ENCODE results near the gene FUZ.
A peak's percentile ranks its signal among the peaks of the same experiment; 100 is the strongest.

FUZ gene

DNA sequence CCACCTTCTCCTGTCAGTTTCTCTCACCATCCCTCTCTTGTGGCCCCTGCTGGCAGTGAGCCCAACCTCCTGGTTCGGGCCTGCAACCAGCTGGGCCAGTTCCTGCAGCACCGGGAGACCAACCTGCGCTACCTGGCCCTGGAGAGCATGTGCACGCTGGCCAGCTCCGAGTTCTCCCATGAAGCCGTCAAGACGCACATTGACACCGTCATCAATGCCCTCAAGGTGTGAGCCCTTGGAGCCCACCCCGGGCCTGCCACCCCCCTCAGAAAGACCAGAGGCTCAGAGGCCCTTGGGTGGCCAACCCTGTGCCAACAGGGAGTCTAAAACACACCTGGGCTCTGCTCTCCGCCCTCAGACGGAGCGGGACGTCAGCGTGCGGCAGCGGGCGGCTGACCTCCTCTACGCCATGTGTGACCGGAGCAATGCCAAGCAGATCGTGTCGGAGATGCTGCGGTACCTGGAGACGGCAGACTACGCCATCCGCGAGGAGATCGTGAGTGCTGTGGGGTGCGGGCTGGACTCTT is 13.8 kb downstream of the FUZ start:
- H3K27me3 Mint-ChIP-seq (ENCODE audit: low read depth): no peaks in the 10 kb centered on the region
- H3K9me3 Mint-ChIP-seq: no peaks in the 10 kb centered on the region
- H3K36me3 Mint-ChIP-seq (ENCODE audit: low read depth): peaks cover 34% of the 10 kb centered on the region
- no peak overlapping the region for H3K4me3 Mint-ChIP-seq
- DNase-seq (ENCODE audit: low spot score): no peak
- no peaks in the 10 kb centered on the region for H3K4me1 Mint-ChIP-seq (ENCODE audit: low read depth)
- H3K27ac Mint-ChIP-seq: no peak overlapping the region

GRCh38 chr19:49798574-49798973 is 14.5 kb downstream of the FUZ start:
- peaks cover 34% of the 10 kb centered on the region for H3K36me3 Mint-ChIP-seq (ENCODE audit: low read depth)

GRCh38 chr19:49795615-49796014 is 17.5 kb downstream of the FUZ start:
- H3K9me3 Mint-ChIP-seq: no peaks in the 10 kb centered on the region
- no peaks in the 10 kb centered on the region for H3K4me1 Mint-ChIP-seq (ENCODE audit: low read depth)
- H3K27ac Mint-ChIP-seq: no peak overlapping the region
- no peak for DNase-seq (ENCODE audit: low spot score)
- H3K4me3 Mint-ChIP-seq: no peak overlapping the region
- H3K36me3 Mint-ChIP-seq (ENCODE audit: low read depth): peaks cover 34% of the 10 kb centered on the region
- no peaks in the 10 kb centered on the region for H3K27me3 Mint-ChIP-seq (ENCODE audit: low read depth)

More at GRCh38 chr19:49798574-49798973, 14.5 kb downstream of the FUZ start:
- no peaks in the 10 kb centered on the region for H3K9me3 Mint-ChIP-seq
- no peak overlapping the region for H3K27ac Mint-ChIP-seq
- no peaks in the 10 kb centered on the region for H3K4me1 Mint-ChIP-seq (ENCODE audit: low read depth)
- no peaks in the 10 kb centered on the region for H3K27me3 Mint-ChIP-seq (ENCODE audit: low read depth)
- DNase-seq (ENCODE audit: low spot score): no peak
- H3K4me3 Mint-ChIP-seq: no peak overlapping the region

GRCh38 chr19:49793561-49793840 is 19.6 kb downstream of the FUZ start:
- Mint-ChIP-seq H3K27ac (no peak overlapping the region), H3K4me1 (ENCODE audit: low read depth) (no peaks in the 10 kb centered on the region), H3K36me3 (ENCODE audit: low read depth) (peaks cover 34% of the 10 kb centered on the region), H3K27me3 (ENCODE audit: low read depth) (no peaks in the 10 kb centered on the region), H3K9me3 (no peaks in the 10 kb centered on the region), H3K4me3 (no peak overlapping the region)
- peak; percentile 16 for DNase-seq (ENCODE audit: low spot score)

GRCh38 chr19:49792829-49793560 is 20.1 kb downstream of the FUZ start:
- H3K9me3 Mint-ChIP-seq: no peaks in the 10 kb centered on the region
- no peak overlapping the region for H3K27ac Mint-ChIP-seq
- H3K4me3 Mint-ChIP-seq: no peak overlapping the region
- DNase-seq (ENCODE audit: low spot score): no peak
- H3K4me1 Mint-ChIP-seq (ENCODE audit: low read depth): no peaks in the 10 kb centered on the region
- H3K27me3 Mint-ChIP-seq (ENCODE audit: low read depth): no peaks in the 10 kb centered on the region
- H3K36me3 Mint-ChIP-seq (ENCODE audit: low read depth): peaks cover 36% of the 10 kb centered on the region

DNA sequence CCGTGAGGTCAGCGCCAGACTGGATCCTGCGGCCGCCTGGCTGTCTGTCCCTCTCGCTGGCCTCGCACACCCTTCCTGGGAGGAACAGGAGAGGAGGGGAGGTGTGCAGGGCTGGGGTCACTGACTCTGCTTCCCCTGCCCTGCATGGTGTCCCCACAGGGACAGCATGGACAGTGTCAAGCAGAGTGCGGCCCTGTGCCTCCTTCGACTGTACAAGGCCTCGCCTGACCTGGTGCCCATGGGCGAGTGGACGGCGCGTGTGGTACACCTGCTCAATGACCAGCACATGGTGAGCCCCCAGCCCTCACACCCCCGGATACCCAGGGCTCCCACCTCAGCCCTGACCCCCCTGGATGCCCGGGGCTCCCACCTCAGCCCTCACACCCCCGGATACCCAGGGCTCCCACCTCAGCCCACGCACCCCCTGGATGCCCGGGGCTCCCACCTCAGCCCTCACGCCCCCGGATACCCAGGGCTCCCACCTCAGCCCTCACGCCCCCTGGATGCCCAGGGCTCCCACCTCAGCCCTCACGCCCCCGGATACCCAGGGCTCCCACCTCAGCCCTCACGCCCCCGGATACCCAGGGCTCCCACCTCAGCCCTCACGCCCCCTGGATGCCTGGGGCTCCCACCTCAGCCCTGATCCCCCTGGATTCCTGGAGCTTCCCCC is 21.2 kb downstream of the FUZ start:
- Mint-ChIP-seq H3K27me3 (ENCODE audit: low read depth) (no peaks in the 10 kb centered on the region), H3K9me3 (no peaks in the 10 kb centered on the region), H3K27ac (no peak overlapping the region), H3K36me3 (ENCODE audit: low read depth) (peaks cover 38% of the 10 kb centered on the region), H3K4me3 (no peak overlapping the region), H3K4me1 (ENCODE audit: low read depth) (no peaks in the 10 kb centered on the region)
- no peak for DNase-seq (ENCODE audit: low spot score)

GRCh38 chr19:49790866-49791265 is 22.2 kb downstream of the FUZ start:
- H3K27ac Mint-ChIP-seq: no peak overlapping the region
- H3K36me3 Mint-ChIP-seq (ENCODE audit: low read depth): peaks cover 38% of the 10 kb centered on the region
- no peak for DNase-seq (ENCODE audit: low spot score)
- H3K4me1 Mint-ChIP-seq (ENCODE audit: low read depth): no peaks in the 10 kb centered on the region
- H3K9me3 Mint-ChIP-seq: no peaks in the 10 kb centered on the region
- no peak overlapping the region for H3K4me3 Mint-ChIP-seq
- no peaks in the 10 kb centered on the region for H3K27me3 Mint-ChIP-seq (ENCODE audit: low read depth)

DNA sequence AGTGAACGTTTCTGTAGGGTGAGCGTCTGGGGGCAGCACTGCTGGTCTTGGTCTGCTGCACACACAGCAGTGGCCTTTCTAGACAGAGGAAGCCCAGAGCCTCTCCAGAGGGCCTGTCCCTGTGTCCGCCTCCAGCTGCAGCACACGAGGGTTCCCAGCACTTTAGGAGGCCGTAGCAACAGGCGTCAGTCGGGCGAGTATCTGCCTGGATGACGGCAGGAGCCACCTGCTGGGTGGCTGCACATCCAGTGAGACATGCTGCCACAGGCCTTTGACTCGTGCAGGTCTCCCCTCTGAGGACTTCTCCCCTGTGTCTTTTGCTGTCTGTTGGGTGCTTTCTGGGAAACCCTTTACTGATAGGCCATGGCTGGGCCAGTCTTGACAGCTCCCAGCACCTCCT is 24.2 kb downstream of the FUZ start:
- H3K27me3 Mint-ChIP-seq (ENCODE audit: low read depth): no peaks in the 10 kb centered on the region
- H3K4me3 Mint-ChIP-seq: no peak overlapping the region
- H3K27ac Mint-ChIP-seq: no peak overlapping the region
- peaks cover 42% of the 10 kb centered on the region for H3K36me3 Mint-ChIP-seq (ENCODE audit: low read depth)
- no peaks in the 10 kb centered on the region for H3K9me3 Mint-ChIP-seq
- DNase-seq (ENCODE audit: low spot score): no peak
- no peaks in the 10 kb centered on the region for H3K4me1 Mint-ChIP-seq (ENCODE audit: low read depth)

GRCh38 chr19:49787746-49788145 is 25.3 kb downstream of the FUZ start:
- peaks cover 47% of the 10 kb centered on the region for H3K36me3 Mint-ChIP-seq (ENCODE audit: low read depth)
- H3K27me3 Mint-ChIP-seq (ENCODE audit: low read depth): no peaks in the 10 kb centered on the region
- no peak overlapping the region for H3K4me3 Mint-ChIP-seq
- no peak for DNase-seq (ENCODE audit: low spot score)
- H3K27ac Mint-ChIP-seq: no peak overlapping the region
- H3K9me3 Mint-ChIP-seq: no peaks in the 10 kb centered on the region
- H3K4me1 Mint-ChIP-seq (ENCODE audit: low read depth): no peaks in the 10 kb centered on the region

GRCh38 chr19:49786376-49786820 is 26.7 kb downstream of the FUZ start:
- H3K27ac Mint-ChIP-seq: no peak overlapping the region
- no peak overlapping the region for H3K4me3 Mint-ChIP-seq
- no peaks in the 10 kb centered on the region for H3K4me1 Mint-ChIP-seq (ENCODE audit: low read depth)
- peaks cover 47% of the 10 kb centered on the region for H3K36me3 Mint-ChIP-seq (ENCODE audit: low read depth)
- DNase-seq (ENCODE audit: low spot score): no peak
- no peaks in the 10 kb centered on the region for H3K27me3 Mint-ChIP-seq (ENCODE audit: low read depth)
- H3K9me3 Mint-ChIP-seq: no peaks in the 10 kb centered on the region

DNA sequence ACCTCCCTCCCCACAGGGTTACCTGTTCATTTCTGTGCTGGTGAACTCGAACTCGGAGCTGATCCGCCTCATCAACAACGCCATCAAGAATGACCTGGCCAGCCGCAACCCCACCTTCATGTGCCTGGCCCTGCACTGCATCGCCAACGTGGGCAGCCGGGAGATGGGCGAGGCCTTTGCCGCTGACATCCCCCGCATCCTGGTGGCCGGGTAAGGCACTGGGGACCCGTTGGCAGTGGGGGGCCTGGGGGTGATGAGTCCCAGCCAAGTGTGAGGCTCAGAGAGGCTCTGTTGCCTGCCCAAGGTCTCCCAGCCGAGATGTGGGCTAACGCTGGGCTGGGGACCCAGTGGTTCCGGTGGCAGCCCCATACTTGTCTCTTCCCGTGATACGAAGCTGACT is 30.6 kb downstream of the FUZ start:
- H3K4me3 Mint-ChIP-seq: no peak overlapping the region
- H3K4me1 Mint-ChIP-seq (ENCODE audit: low read depth): peaks cover 6% of the 10 kb centered on the region
- H3K9me3 Mint-ChIP-seq: no peaks in the 10 kb centered on the region
- peaks cover 41% of the 10 kb centered on the region for H3K36me3 Mint-ChIP-seq (ENCODE audit: low read depth)
- H3K27ac Mint-ChIP-seq: no peak overlapping the region
- DNase-seq (ENCODE audit: low spot score): no peak
- no peaks in the 10 kb centered on the region for H3K27me3 Mint-ChIP-seq (ENCODE audit: low read depth)

DNA sequence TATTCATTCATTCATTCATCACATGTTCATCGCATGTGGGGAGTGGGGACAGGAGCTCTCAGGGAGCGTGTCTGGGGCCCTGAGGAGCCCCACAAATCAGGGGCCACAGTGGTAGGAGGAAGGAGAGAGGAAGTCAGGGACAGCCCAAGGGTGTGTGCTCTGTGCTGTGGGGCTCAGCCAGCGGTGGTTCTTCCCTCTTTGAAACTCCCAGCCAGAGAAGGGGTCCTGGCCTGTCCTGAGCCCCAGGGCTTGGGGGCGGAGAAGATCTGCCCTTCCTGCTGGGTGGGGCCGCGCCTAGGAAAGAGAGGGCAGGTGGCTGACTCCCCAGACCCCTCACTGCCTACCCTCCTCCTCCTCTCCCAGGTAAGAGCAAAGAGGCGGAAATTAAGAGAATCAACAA is 31.7 kb downstream of the FUZ start:
- Mint-ChIP-seq H3K4me3 (no peak overlapping the region), H3K36me3 (ENCODE audit: low read depth) (peaks cover 36% of the 10 kb centered on the region), H3K9me3 (no peaks in the 10 kb centered on the region), H3K4me1 (ENCODE audit: low read depth) (peaks cover 6% of the 10 kb centered on the region), H3K27me3 (ENCODE audit: low read depth) (no peaks in the 10 kb centered on the region), H3K27ac (no peak overlapping the region)
- DNase-seq (ENCODE audit: low spot score): no peak

DNA sequence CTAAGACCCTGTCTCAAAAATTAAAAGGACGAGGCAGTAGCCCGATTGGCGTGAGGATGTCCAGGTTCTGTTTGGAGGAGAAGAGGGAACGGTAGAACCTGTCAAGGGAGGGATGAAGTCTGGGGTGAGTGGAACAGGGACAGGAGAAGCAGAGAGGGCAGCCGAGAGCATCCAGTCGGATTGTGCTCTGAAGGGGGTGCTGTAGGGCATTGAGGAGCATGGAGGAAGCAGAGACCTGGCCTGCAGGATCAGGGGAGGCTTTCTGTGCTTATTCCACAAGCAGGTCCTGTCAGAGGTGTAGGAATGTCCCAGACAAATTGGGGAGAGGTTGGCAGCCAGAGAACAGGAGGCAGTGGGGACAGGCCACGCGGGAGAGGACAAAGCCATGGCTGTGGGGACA is 32.2 kb downstream of the FUZ start:
- Mint-ChIP-seq H3K36me3 (ENCODE audit: low read depth) (peaks cover 33% of the 10 kb centered on the region), H3K4me1 (ENCODE audit: low read depth) (peaks cover 6% of the 10 kb centered on the region), H3K27ac (peak overlapping the region; percentile 52), H3K27me3 (ENCODE audit: low read depth) (no peaks in the 10 kb centered on the region), H3K4me3 (no peak overlapping the region), H3K9me3 (no peaks in the 10 kb centered on the region)
- DNase-seq (ENCODE audit: low spot score): no peak

DNA sequence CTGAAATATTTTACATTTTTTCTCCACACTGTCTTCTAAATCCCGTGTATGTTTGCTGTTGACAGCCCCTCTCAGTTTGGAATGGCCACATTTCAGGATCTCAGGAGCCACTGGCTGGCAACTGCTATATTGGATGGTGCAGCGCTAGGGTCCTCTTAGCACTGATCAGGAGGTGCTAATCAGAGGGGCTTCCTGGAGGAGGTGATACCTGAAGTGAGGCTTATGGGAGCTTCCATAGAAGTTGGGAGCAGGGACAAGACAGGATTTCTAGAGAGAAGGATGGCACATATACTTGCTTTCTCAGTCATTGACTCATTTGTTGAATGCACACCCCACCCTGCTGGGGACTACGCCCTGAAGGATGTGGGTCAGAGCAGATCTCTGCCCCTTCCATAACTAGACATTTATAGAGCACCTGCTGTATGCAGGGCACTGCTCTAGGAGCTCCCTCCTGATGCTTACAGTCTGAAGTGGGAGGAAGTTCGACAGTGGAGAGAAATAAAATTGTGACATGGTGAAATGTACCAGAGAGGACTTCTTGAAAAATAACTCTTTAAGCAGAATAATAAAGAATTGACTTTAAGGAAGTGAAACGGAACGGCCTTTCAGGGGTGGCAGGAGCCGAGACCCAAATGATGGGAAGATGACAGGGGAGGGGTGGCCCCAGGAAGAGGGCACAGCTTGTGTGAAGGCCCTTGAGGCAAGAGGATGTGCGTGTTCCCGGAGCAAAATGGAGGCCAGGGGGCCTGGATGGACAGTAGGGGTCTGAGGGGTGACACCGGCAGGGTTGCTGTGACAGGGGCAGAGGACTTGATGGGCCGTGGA is 33.1 kb downstream of the FUZ start:
- peaks cover 28% of the 10 kb centered on the region for H3K36me3 Mint-ChIP-seq (ENCODE audit: low read depth)
- H3K27ac Mint-ChIP-seq: no peak overlapping the region
- H3K4me3 Mint-ChIP-seq: no peak overlapping the region
- no peaks in the 10 kb centered on the region for H3K9me3 Mint-ChIP-seq
- H3K4me1 Mint-ChIP-seq (ENCODE audit: low read depth): peaks cover 6% of the 10 kb centered on the region
- no peak for DNase-seq (ENCODE audit: low spot score)
- H3K27me3 Mint-ChIP-seq (ENCODE audit: low read depth): no peaks in the 10 kb centered on the region
